GM13977 (cell line): ENCODE results near the gene DPP10.

Experiments used
- DNase-seq: peaks from one replicate; pipeline ENCODE4 v3.0.0; 2012; ENCODE audit warnings: low spot score
- in situ Hi-C: fragments of 300-500 bp; cut with MboI; formaldehyde crosslinking; loops from one replicate; pipeline ENCODE4 v1.12.0; 2022; ENCODE audit warnings: low sequenced_read_pairs, low pct_unique_long_range_greater_than_20kb, mixed read lengths, inconsistent platforms; ENCODE audit not compliant: unreplicated experiment
- TF ChIP-seq, protein P1 (sequence below): IDR thresholded peaks from 2 replicates; pipeline ENCODE4 v1.5.1; 2012; ENCODE audit warnings: mild to moderate bottlenecking, control low read depth; ENCODE audit not compliant: insufficient read depth; ENCODE audit errors: extremely low read depth, missing control alignments

The DPP10 gene

DNA sequence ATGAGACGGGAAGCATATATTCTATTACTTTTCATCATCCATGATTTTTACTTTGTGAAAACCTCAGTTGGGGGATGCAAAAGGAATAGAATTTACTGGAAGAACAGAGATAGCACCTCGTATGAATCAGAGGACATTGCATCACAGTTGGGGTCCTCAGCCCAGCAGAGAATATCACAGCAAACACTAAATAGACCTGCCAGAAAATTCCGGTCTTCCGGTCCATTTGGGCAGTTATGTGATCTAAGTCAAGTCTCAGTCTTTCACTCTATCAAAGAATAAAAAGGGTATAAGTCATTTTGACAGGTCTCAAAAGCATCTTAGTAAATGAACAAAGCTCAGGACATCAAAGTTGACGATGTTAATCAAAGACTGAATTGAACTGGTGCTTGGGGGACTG lies 1100.6 kb downstream of the DPP10 start:
- DNase-seq = no peak
- in situ Hi-C loops = no loop called here
- TF ChIP-seq, protein P1, sequence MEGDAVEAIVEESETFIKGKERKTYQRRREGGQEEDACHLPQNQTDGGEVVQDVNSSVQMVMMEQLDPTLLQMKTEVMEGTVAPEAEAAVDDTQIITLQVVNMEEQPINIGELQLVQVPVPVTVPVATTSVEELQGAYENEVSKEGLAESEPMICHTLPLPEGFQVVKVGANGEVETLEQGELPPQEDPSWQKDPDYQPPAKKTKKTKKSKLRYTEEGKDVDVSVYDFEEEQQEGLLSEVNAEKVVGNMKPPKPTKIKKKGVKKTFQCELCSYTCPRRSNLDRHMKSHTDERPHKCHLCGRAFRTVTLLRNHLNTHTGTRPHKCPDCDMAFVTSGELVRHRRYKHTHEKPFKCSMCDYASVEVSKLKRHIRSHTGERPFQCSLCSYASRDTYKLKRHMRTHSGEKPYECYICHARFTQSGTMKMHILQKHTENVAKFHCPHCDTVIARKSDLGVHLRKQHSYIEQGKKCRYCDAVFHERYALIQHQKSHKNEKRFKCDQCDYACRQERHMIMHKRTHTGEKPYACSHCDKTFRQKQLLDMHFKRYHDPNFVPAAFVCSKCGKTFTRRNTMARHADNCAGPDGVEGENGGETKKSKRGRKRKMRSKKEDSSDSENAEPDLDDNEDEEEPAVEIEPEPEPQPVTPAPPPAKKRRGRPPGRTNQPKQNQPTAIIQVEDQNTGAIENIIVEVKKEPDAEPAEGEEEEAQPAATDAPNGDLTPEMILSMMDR = no peak

DNA sequence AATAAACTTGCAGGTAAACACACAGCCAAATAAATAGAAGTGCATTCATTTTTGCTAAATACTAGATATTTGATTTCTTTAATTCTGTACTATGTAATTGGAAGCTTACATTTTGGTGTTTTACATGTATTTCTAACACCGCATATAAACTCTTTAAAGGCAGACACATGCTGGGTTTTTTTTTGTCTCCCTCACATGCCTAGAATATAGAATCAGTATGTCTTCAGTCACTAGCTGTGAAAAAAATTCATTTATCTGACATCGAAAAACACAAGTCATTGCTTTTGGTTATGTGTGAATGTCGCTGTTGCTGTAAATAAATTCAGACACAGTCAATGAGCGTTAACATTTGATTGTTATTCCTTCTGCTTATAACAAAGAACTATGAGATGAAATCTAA lies 1101.0 kb downstream of the DPP10 start:
- DNase-seq = no peak
- TF ChIP-seq, protein P1 = no peak
- in situ Hi-C loops = no loop called here

DNA sequence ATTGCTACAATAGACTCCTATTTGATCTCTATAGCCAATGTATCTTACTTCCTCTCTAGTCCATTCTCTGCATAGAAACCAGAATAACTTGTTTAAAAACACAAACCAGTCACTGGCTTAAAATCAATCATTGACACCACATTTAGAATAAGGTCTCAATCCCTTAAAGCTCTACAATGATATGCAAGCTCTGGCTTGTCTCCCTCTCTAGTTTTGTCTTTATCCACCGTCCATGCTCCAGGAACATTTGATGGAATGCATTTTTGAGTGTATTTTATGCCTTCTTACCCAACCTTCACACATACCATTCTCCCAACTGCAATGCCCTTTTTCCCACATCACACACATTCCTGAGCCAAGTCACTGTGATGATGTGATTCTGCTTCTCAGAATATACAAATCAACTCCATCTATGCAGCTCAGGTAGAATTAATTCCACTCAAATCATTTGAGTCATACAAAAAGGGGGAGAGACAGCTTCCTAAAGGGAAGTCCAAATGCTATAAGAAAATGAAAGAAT lies 1107.2 kb downstream of the DPP10 start:
- in situ Hi-C loops = no loop called here
- no peak for DNase-seq

DNA sequence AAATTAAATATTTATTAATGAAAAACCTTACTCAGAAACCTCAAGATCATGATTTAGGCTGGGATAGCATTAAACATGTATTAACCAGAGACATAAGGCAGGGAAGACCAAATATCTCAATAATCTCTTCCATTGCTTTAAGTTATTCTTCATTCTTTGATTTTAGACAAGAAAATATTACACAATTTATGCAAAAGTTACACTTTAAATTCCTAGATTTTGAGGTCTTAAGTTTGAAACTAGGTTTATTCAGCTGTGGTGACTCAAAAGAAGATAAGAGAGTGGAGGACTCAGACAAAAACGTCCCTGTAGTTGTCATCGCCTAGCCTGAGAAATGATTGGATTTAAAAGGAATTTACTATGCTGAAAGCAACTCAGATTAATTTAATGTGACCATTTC lies 1110.3 kb downstream of the DPP10 start:
- DNase-seq = no peak
- in situ Hi-C loops = no loop called here
- TF ChIP-seq, protein P1 = no peak

More for the DNA sequence above, 1107.2 kb downstream of the DPP10 start:
- TF ChIP-seq, protein P1 = no peak

DNA sequence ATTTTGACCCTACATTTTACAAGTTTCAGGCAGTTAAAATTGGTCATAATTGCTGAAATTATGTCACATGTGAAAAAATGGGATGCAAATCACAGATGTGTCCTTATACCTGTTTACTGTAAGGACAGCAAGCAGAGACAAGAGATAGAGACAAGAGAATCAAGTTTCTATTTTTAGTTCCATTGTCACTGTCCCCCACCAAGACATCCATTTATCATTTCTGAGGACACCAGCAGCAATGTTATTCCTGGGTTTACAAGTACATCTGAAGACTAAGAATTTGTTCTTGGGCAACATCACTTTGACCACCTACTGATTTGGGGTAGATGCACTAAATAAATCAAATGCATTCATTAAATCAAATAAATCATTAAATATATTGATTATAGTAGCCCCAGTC lies 1111.7 kb downstream of the DPP10 start:
- no peak for DNase-seq
- in situ Hi-C loops = no loop called here
- TF ChIP-seq, protein P1 = no peak

DNA sequence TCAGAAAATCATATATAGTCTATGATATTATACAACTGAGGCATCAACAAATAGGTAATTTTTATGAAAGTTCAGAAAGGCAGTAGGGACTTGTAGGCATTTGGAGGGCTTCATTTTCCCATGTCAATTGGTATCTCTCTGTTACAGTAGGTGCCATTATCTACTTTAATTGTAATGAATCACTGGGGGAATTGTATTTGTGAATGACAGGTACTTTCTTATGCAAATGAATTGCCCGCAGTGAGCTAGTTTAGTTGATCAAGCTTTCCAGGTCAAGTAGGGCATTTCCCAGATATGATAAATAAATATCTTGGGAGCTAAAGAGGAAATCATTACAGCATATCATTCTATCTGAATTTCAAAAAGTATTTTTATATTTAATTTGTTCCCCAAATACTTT lies 1116.3 kb downstream of the DPP10 start:
- DNase-seq = no peak
- in situ Hi-C loops = no loop called here
- TF ChIP-seq, protein P1 = no peak

DNA sequence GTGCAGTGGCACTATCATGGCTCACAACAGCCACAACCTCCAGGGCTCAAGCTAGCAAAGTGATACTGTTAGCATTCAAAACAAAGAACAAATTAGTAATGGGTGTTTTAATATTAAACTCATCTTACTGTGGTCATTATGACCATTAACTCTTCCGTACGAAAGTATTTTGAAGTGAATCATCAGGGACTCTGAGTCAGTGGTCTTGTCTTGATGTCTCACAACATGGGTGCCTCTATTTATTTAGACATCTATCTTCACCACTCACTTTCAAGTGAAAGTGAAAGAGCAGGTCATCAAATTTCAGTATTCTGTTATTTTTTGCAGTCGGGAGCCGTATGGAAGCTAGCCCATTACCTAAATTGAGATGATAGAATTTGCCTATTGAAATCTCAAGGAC lies 1118.2 kb downstream of the DPP10 start:
- TF ChIP-seq, protein P1 = no peak
- DNase-seq = no peak
- in situ Hi-C loops = no loop called here
